Measurements from ENCODE around the gene ITGAE.

GRCh38 chr17:3666516-3666915 is 134.5 kb downstream of the ITGAE start:
- TF ChIP-seq CTCF (IDR thresholded peaks at IDR 0.05) (no peak), EP300 (IDR thresholded peaks at IDR 0.05) (no peak), POLR2A (IDR thresholded peaks at IDR 0.05) (no peak)

Measured in sigmoid colon (tissue), 4 donors.